ENCODE results near the gene RSL1D1. TPM values are rescaled to one million over a fixed set of nuclear protein-coding genes. Genes with fewer than 3 reads are reported as not detected.
"Not testable (repeated sequence)": the region's sequence is repeated elsewhere in the genome, so short reads cannot be mapped to it uniquely, and the experiment has no call there.

Gene RSL1D1
- polyA plus RNA-seq, 4 donors, result 206 to 264 (median 228) TPM

- no peak for DNase-seq (ENCODE audit: low read depth in 4 of 4, low spot score in 2 of 4)
Measured at GRCh38 chr16:11799509-11800381, 51.6 kb downstream of the RSL1D1 start.

GRCh38 chr16:11799017-11799381 lies 52.3 kb downstream of the RSL1D1 start:
- no peak for DNase-seq (ENCODE audit: low read depth in 4 of 4, low spot score in 2 of 4)

GRCh38 chr16:11797957-11798299 lies 53.4 kb downstream of the RSL1D1 start:
- no peak for DNase-seq (ENCODE audit: low read depth in 4 of 4, low spot score in 2 of 4)

GRCh38 chr16:11797166-11797956 lies 54.0 kb downstream of the RSL1D1 start, which contains the start of gene ZC3H7A:
ZC3H7A (minus strand) TSS chr16:11797258; CDS start chr16:11782354, 14,904 bp downstream.
- DNase-seq (ENCODE audit: low read depth in 4 of 4, low spot score in 2 of 4), result peak; percentile 83 to 94 (median 90)

- no peak for DNase-seq (ENCODE audit: low read depth in 4 of 4, low spot score in 2 of 4)
Measured at GRCh38 chr16:11796227-11797165, 54.8 kb downstream of the RSL1D1 start.

- no peak for DNase-seq (ENCODE audit: low read depth in 4 of 4, low spot score in 2 of 4)
Measured at GRCh38 chr16:11795887-11796226, 55.5 kb downstream of the RSL1D1 start.

- no peak for DNase-seq (ENCODE audit: low read depth in 4 of 4, low spot score in 2 of 4)
Measured at GRCh38 chr16:11794996-11795886, 56.1 kb downstream of the RSL1D1 start.

GRCh38 chr16:11794447-11794846 lies 56.9 kb downstream of the RSL1D1 start:
- no peak for DNase-seq (ENCODE audit: low read depth in 4 of 4, low spot score in 2 of 4)

GRCh38 chr16:11793840-11794239 lies 57.5 kb downstream of the RSL1D1 start:
- no peak for DNase-seq (ENCODE audit: low read depth in 4 of 4, low spot score in 2 of 4)

GRCh38 chr16:11792410-11793241 lies 58.7 kb downstream of the RSL1D1 start:
- no peak for DNase-seq (ENCODE audit: low read depth in 4 of 4, low spot score in 2 of 4)

- no peak for DNase-seq (ENCODE audit: low read depth in 4 of 4, low spot score in 2 of 4)
Measured at GRCh38 chr16:11791144-11791828, 60.1 kb downstream of the RSL1D1 start.

- DNase-seq (ENCODE audit: low read depth in 4 of 4, low spot score in 2 of 4), result no peak
Measured at GRCh38 chr16:11788914-11789313, 62.4 kb downstream of the RSL1D1 start.

- not testable (repeated sequence) for DNase-seq (ENCODE audit: low read depth in 4 of 4, low spot score in 2 of 4)
Measured at GRCh38 chr16:11784980-11785599, 66.3 kb downstream of the RSL1D1 start.

GRCh38 chr16:11784381-11784780 lies 67.0 kb downstream of the RSL1D1 start:
- DNase-seq (ENCODE audit: low read depth in 4 of 4, low spot score in 2 of 4), result not testable (repeated sequence)

GRCh38 chr16:11784038-11784369 lies 67.3 kb downstream of the RSL1D1 start:
- no peak for DNase-seq (ENCODE audit: low read depth in 4 of 4, low spot score in 2 of 4)

Data from left renal cortex interstitium (tissue), 4 donors.